ENCODE data around the gene EPHB2.

EPHB2 gene

DNA sequence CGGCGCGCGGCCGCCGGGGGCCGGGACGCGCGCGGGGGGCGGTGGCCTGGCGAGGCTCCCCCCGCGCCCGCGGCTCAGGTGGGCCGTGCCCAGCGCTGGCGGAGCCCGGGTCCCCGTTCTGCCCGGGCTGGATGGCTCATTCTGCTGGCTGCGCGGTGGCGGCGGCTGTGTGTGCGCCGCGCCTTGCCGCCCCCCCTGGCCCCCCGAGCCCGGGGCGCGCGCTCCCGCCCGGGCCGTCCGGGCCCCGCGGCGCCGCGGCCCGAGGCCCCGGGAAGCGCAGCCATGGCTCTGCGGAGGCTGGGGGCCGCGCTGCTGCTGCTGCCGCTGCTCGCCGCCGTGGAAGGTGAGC lies at the start of gene EPHB2:
Gene EPHB2, plus strand, starts transcription at position 139 of the 349 bp plus-strand sequence. Its CDS starts 144 bp downstream, at position 283.
- Histone ChIP-seq H3K27ac (ENCODE audit: poor library complexity, severe bottlenecking) (peak within 1 kb of the TSS; percentile 47), H3K4me3 (ENCODE audit: severe bottlenecking) (peak within 1 kb of the TSS; percentile 60), H3K9me3 (ENCODE audit: severe bottlenecking) (no peaks in the 10 kb centered on the region), H3K4me1 (ENCODE audit: insufficient read depth, poor library complexity, severe bottlenecking) (peaks cover 6% of the 10 kb centered on the region), H3K36me3 (ENCODE audit: low read depth) (no peaks in the 10 kb centered on the region), H3K27me3 (ENCODE audit: insufficient read depth, poor library complexity, severe bottlenecking) (no peaks in the 10 kb centered on the region)
- ATAC-seq (ENCODE audit: low read depth) (peak; percentile 55), DNase-seq (ENCODE audit: low spot score) (no peak)
- TF ChIP-seq, protein P1, sequence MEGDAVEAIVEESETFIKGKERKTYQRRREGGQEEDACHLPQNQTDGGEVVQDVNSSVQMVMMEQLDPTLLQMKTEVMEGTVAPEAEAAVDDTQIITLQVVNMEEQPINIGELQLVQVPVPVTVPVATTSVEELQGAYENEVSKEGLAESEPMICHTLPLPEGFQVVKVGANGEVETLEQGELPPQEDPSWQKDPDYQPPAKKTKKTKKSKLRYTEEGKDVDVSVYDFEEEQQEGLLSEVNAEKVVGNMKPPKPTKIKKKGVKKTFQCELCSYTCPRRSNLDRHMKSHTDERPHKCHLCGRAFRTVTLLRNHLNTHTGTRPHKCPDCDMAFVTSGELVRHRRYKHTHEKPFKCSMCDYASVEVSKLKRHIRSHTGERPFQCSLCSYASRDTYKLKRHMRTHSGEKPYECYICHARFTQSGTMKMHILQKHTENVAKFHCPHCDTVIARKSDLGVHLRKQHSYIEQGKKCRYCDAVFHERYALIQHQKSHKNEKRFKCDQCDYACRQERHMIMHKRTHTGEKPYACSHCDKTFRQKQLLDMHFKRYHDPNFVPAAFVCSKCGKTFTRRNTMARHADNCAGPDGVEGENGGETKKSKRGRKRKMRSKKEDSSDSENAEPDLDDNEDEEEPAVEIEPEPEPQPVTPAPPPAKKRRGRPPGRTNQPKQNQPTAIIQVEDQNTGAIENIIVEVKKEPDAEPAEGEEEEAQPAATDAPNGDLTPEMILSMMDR (IDR thresholded peaks at IDR 0.05; ENCODE audit: poor library complexity, severe bottlenecking): no peak

GRCh38 chr1:22661880-22662279 lies 48.8 kb upstream of the EPHB2 start:
- H3K9me3 ChIP-seq (ENCODE audit: severe bottlenecking): no peaks in the 10 kb centered on the region
- no peaks in the 10 kb centered on the region for H3K4me1 ChIP-seq (ENCODE audit: insufficient read depth, poor library complexity, severe bottlenecking)
- TF ChIP-seq, protein P1 (IDR thresholded peaks at IDR 0.05; ENCODE audit: poor library complexity, severe bottlenecking): no peak
- H3K36me3 ChIP-seq (ENCODE audit: low read depth): no peaks in the 10 kb centered on the region
- peaks cover 5% of the 10 kb centered on the region for H3K27me3 ChIP-seq (ENCODE audit: insufficient read depth, poor library complexity, severe bottlenecking)
- no peak for DNase-seq (ENCODE audit: low spot score)
- no peak overlapping the region for H3K27ac ChIP-seq (ENCODE audit: poor library complexity, severe bottlenecking)
- no peak for ATAC-seq (ENCODE audit: low read depth)
- no peak overlapping the region for H3K4me3 ChIP-seq (ENCODE audit: severe bottlenecking)

DNA sequence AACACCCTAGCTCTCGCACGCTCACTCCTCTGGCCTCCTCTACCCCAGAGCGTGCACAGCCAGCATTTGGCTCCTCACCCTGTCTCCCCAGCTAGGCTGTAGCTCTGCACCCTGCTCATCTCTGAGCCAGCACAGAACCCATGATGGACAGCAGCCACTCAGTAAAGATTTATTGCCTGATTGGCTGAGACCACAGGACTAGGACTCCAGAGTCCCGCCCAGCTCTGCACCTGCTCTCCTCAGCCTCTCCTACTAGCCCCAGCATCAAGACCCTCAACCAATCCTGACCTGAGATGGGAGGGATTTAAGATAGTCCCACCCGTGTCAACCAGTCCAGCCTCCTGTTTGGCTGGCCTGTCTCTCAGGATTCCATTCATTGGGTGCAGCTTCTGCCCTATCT lies 48.3 kb upstream of the EPHB2 start:
- H3K4me1 ChIP-seq (ENCODE audit: insufficient read depth, poor library complexity, severe bottlenecking): no peaks in the 10 kb centered on the region
- DNase-seq (ENCODE audit: low spot score) (no peak), ATAC-seq (ENCODE audit: low read depth) (peak; percentile 57; the same call in 2 of the 3 replicates)
- TF ChIP-seq, protein P1 (IDR thresholded peaks at IDR 0.05; ENCODE audit: poor library complexity, severe bottlenecking): no peak
- H3K27ac ChIP-seq (ENCODE audit: poor library complexity, severe bottlenecking): no peak overlapping the region
- H3K4me3 ChIP-seq (ENCODE audit: severe bottlenecking): no peak overlapping the region
- peaks cover under 1% of the 10 kb centered on the region for H3K27me3 ChIP-seq (ENCODE audit: insufficient read depth, poor library complexity, severe bottlenecking)
- no peaks in the 10 kb centered on the region for H3K9me3 ChIP-seq (ENCODE audit: severe bottlenecking)
- H3K36me3 ChIP-seq (ENCODE audit: low read depth): no peaks in the 10 kb centered on the region

DNA sequence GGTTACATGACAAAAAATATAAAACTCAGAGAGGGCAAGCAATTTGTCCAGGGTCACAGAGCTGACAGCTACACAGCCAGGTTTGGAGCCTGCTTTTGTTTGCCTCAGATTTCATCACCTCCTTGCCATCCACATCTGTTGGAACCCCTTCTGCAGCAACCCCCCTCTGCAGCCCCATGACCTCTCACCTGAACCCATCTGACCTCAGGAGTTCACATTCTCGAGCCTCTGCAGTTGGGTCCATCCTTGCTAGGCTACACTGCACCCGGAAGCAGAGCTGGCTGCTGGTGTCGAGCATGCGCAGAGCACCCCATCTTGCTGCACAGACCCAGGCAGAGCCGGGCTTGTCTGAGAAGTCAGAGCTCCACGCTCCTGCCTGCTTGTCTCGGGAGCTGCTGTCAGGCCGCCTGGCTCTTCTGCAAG lies 47.6 kb upstream of the EPHB2 start:
- Histone ChIP-seq H3K4me1 (ENCODE audit: insufficient read depth, poor library complexity, severe bottlenecking) (no peaks in the 10 kb centered on the region), H3K9me3 (ENCODE audit: severe bottlenecking) (no peaks in the 10 kb centered on the region), H3K36me3 (ENCODE audit: low read depth) (no peaks in the 10 kb centered on the region), H3K27me3 (ENCODE audit: insufficient read depth, poor library complexity, severe bottlenecking) (no peaks in the 10 kb centered on the region), H3K27ac (ENCODE audit: poor library complexity, severe bottlenecking) (no peak overlapping the region), H3K4me3 (ENCODE audit: severe bottlenecking) (no peak overlapping the region)
- DNase-seq (ENCODE audit: low spot score) (no peak), ATAC-seq (ENCODE audit: low read depth) (no peak)
- TF ChIP-seq, protein P1 (IDR thresholded peaks at IDR 0.05; ENCODE audit: poor library complexity, severe bottlenecking): no peak

DNA sequence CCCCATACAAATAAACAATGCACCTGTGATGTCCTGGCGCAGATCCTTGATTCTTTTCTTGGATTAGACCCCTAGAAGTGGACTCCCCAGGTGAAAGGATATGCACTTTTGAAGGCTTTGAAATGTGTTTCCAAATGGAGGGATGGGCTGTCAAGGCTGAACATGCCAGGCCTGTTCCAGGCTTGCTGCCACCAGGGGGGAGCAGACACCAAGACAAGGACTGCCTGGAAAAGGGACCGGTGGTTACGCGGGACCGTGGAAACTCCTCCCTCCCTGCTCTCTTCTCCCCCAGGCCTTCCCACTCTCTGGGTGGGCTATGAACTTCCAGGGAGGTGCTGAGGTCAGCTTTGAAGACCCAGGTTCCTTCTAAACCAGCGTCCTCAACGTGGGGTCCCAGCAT lies 44.9 kb upstream of the EPHB2 start:
- H3K27ac ChIP-seq (ENCODE audit: poor library complexity, severe bottlenecking): no peak overlapping the region
- no peak overlapping the region for H3K4me3 ChIP-seq (ENCODE audit: severe bottlenecking)
- peaks cover 4% of the 10 kb centered on the region for H3K27me3 ChIP-seq (ENCODE audit: insufficient read depth, poor library complexity, severe bottlenecking)
- H3K4me1 ChIP-seq (ENCODE audit: insufficient read depth, poor library complexity, severe bottlenecking): no peaks in the 10 kb centered on the region
- no peaks in the 10 kb centered on the region for H3K36me3 ChIP-seq (ENCODE audit: low read depth)
- DNase-seq (ENCODE audit: low spot score) (no peak), ATAC-seq (ENCODE audit: low read depth) (peak; percentile 57; the same call in 2 of the 3 replicates)
- TF ChIP-seq, protein P1 (IDR thresholded peaks at IDR 0.05; ENCODE audit: poor library complexity, severe bottlenecking): peak; percentile 60
- H3K9me3 ChIP-seq (ENCODE audit: severe bottlenecking): no peaks in the 10 kb centered on the region
